Ishikawa (cell line): ENCODE results near the gene ALPG.

Experiments
- CEBPB ChIP-seq: IDR thresholded peaks from 2 replicates; pipeline ENCODE4 v1.6.1; 2012
- CREB1 ChIP-seq: IDR thresholded peaks from 2 replicates; pipeline ENCODE4 v1.6.1; 2012; ENCODE audit warnings: low read depth
- EGR1 ChIP-seq: IDR thresholded peaks from 2 replicates; pipeline ENCODE4 v1.6.1; 2012
- EP300 ChIP-seq: IDR thresholded peaks from 2 replicates; pipeline ENCODE4 v1.6.1; 2012; ENCODE audit warnings: borderline replicate concordance
- FOXM1 ChIP-seq: IDR thresholded peaks from 2 replicates; pipeline ENCODE4 v1.6.1; 2012; ENCODE audit warnings: low read depth, borderline replicate concordance
- NFIC ChIP-seq: IDR thresholded peaks from 2 replicates; pipeline ENCODE4 v1.6.1; 2012
- RAD21 ChIP-seq: IDR thresholded peaks from 2 replicates; pipeline ENCODE4 v1.6.1; 2012; ENCODE audit warnings: low read depth
- REST ChIP-seq: IDR thresholded peaks from 2 replicates; pipeline ENCODE4 v1.6.1; 2012; ENCODE audit warnings: low read depth, mild to moderate bottlenecking
- TAF1 ChIP-seq: IDR thresholded peaks from 2 replicates; pipeline ENCODE4 v1.6.1; 2012; ENCODE audit warnings: low read depth, mild to moderate bottlenecking
- TCF12 ChIP-seq: IDR thresholded peaks from 2 replicates; pipeline ENCODE4 v1.6.1; 2012; ENCODE audit warnings: low read depth
- TEAD4 ChIP-seq: IDR thresholded peaks from 2 replicates; pipeline ENCODE4 v1.6.1; 2012
- USF1 ChIP-seq: IDR thresholded peaks from 2 replicates; pipeline ENCODE4 v1.6.1; 2012
- YY1 ChIP-seq: IDR thresholded peaks from 2 replicates; pipeline ENCODE4 v1.6.1; 2012; ENCODE audit warnings: low read depth
- ZBTB7A ChIP-seq: IDR thresholded peaks from 2 replicates; pipeline ENCODE4 v1.6.1; 2012; ENCODE audit warnings: low read depth
- TF ChIP-seq, protein P1 (sequence below): IDR thresholded peaks from 2 replicates; pipeline ENCODE4 v1.6.1; 2012

Gene ALPG

GRCh38 chr2:232372231-232373208 lies 34.1 kb upstream of the ALPG start:
- no peak for TF ChIP-seq TEAD4
- no peak for TF ChIP-seq NFIC
- TF ChIP-seq ZBTB7A, result no peak
- no peak for TF ChIP-seq RAD21
- TF ChIP-seq EP300, result no peak
- TF ChIP-seq, protein P1, sequence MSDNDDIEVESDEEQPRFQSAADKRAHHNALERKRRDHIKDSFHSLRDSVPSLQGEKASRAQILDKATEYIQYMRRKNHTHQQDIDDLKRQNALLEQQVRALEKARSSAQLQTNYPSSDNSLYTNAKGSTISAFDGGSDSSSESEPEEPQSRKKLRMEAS, result no peak
- no peak for TF ChIP-seq YY1
- no peak for TF ChIP-seq CREB1
- no peak for TF ChIP-seq EGR1
- no peak for TF ChIP-seq REST
- no peak for TF ChIP-seq USF1
- no peak for TF ChIP-seq FOXM1
- TF ChIP-seq TAF1, result no peak
- no peak for TF ChIP-seq TCF12
- no peak for TF ChIP-seq CEBPB

GRCh38 chr2:232374356-232374755 lies 32.3 kb upstream of the ALPG start:
- TF ChIP-seq USF1, result no peak
- no peak for TF ChIP-seq EP300
- TF ChIP-seq EGR1, result no peak
- TF ChIP-seq TCF12, result no peak
- TF ChIP-seq, protein P1, result no peak
- TF ChIP-seq RAD21, result no peak
- no peak for TF ChIP-seq YY1
- TF ChIP-seq TAF1, result no peak
- TF ChIP-seq NFIC, result no peak
- TF ChIP-seq CEBPB, result no peak
- TF ChIP-seq TEAD4, result no peak
- no peak for TF ChIP-seq CREB1
- TF ChIP-seq REST, result no peak
- no peak for TF ChIP-seq FOXM1
- TF ChIP-seq ZBTB7A, result no peak

- TF ChIP-seq TCF12, result peak; percentile 58; the same call in 1 of the 2 replicates
- TF ChIP-seq FOXM1, result peak; percentile 49; the same call in 1 of the 2 replicates
- TF ChIP-seq TAF1, result no peak
- TF ChIP-seq EP300, result peak; percentile 75; the same call in 1 of the 2 replicates
These were observed 31.5 kb upstream of the ALPG start for GRCh38 chr2:232375164-232375563.

- TF ChIP-seq TCF12, result no peak
- no peak for TF ChIP-seq EP300
- TF ChIP-seq ZBTB7A, result no peak
- TF ChIP-seq EGR1, result no peak
- TF ChIP-seq RAD21, result no peak
- no peak for TF ChIP-seq YY1
- TF ChIP-seq CREB1, result no peak
- TF ChIP-seq TEAD4, result no peak
- no peak for TF ChIP-seq CEBPB
- TF ChIP-seq NFIC, result no peak
- TF ChIP-seq, protein P1, result no peak
- TF ChIP-seq REST, result no peak
- no peak for TF ChIP-seq TAF1
- no peak for TF ChIP-seq FOXM1
- no peak for TF ChIP-seq USF1
These were observed 30.4 kb upstream of the ALPG start for GRCh38 chr2:232376260-232376659.
